Stimulated activated CD4-positive, alpha-beta T cell treated with anti-CD3 and anti-CD28 coated beads, Interleukin-2, amount 100 ng/mL, for 4 hours (primary cell): Measurements from ENCODE around the gene KREMEN1.
"Not testable (repeated sequence)": the region's sequence is repeated elsewhere in the genome, so short reads cannot be mapped to it uniquely, and the experiment has no call there.

Experiments used
- DNase-seq: peaks from one replicate; pipeline ENCODE4 v3.0.0-alpha.2; 2020; ENCODE audit warnings: low read depth

Gene KREMEN1, protein sequence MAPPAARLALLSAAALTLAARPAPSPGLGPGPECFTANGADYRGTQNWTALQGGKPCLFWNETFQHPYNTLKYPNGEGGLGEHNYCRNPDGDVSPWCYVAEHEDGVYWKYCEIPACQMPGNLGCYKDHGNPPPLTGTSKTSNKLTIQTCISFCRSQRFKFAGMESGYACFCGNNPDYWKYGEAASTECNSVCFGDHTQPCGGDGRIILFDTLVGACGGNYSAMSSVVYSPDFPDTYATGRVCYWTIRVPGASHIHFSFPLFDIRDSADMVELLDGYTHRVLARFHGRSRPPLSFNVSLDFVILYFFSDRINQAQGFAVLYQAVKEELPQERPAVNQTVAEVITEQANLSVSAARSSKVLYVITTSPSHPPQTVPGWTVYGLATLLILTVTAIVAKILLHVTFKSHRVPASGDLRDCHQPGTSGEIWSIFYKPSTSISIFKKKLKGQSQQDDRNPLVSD

DNA sequence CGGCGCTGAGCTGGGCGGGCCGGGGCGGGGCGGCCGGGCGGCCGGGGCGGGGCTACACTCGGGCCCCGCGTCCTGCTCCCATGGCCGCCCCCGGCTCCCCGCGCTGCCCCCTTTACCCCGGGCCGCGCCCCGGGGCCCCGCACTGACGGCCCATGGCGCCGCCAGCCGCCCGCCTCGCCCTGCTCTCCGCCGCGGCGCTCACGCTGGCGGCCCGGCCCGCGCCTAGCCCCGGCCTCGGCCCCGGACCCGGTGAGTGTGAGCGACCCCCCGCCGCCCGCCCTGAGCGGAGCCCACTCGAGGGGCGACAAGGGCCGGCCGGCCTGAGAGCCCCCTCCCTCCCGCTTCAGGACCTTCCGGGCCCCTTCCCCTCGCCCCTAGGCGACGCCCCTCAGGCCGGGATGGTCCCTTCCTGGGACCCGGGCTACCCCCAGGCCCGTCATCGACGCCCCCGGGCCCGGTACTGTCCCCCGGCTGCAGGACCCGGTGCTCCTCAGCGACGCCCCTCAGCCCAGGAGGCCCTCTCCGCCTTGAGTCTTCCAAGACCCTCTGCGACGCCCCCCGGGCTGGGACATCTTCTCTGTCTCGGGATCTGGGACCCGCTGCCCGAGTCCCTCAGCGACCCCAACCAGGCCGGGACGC is at the start of gene KREMEN1:
Gene KREMEN1 (plus strand): TSS at position 57 of the 639 bp plus-strand sequence. CDS start 96 bp downstream, at position 153.
- DNase-seq = no peak

DNA sequence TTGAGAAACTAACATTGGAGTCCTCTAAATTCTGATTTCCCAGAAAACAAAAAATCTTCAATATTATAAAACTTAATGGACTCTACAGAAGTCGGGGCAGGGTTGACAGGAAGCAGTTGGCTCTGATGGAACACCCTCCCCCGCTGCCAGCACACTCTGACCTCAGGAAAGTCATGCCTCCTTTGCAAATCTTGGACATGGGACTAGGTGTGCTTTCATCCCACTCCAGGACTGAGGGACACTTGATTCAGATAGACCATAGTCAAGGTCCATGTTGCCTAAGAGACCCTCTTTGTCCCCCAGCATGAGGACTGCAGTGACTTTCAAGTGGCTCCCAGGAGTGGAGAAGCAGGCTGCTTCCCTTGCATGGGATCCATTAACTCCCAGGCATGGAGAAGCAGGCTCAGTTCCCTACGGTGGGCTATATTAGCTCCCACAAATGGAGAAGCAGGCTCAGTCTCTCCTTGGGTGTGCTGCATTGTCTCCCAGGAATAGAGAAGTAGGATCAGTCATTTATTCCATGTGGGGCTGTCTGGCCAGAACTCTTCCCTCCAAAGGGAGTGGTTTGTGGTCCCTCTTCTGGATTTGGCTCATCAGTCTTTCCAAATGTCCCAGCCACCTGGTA is 49.6 kb upstream of the KREMEN1 start:
- no peak for DNase-seq

DNA sequence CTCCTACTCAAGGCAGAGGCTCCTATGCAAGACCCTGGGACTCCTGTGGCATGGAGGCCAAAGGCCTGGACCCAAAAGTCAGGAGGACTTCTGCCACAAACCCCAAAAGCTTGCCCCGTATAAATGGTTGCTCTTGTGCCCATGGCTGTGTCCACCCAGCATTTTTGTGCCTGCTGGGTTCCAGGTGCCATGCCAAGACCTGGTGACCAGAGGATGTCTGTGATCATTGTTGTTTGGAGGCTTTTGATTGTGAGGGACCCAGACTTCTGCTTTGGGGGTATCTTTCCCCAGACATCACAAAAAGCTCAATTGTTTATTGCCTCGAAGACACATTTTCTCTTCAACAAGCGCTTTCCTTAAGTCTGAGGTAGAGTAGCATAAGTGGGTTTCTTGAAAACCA is 46.3 kb upstream of the KREMEN1 start:
- DNase-seq = no peak

DNA sequence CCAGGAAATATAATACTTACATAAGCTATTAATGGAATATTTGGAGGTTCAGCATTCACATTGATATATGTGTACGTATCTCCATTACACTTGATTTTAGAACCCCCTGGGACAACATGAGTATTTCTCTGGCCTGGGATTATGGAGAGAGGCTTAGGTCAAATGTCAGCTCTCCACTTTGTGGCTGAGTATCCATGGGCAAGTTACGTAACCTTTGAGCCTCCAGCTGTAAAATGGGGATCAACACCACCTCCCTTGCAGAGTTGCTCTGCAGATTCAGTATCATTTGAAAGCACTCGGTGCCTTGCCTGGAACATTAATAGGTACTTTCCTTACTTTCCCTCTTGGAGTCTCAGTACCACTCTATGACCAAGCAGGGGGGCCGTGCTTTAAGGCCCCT is 44.4 kb upstream of the KREMEN1 start:
- DNase-seq = no peak

DNA sequence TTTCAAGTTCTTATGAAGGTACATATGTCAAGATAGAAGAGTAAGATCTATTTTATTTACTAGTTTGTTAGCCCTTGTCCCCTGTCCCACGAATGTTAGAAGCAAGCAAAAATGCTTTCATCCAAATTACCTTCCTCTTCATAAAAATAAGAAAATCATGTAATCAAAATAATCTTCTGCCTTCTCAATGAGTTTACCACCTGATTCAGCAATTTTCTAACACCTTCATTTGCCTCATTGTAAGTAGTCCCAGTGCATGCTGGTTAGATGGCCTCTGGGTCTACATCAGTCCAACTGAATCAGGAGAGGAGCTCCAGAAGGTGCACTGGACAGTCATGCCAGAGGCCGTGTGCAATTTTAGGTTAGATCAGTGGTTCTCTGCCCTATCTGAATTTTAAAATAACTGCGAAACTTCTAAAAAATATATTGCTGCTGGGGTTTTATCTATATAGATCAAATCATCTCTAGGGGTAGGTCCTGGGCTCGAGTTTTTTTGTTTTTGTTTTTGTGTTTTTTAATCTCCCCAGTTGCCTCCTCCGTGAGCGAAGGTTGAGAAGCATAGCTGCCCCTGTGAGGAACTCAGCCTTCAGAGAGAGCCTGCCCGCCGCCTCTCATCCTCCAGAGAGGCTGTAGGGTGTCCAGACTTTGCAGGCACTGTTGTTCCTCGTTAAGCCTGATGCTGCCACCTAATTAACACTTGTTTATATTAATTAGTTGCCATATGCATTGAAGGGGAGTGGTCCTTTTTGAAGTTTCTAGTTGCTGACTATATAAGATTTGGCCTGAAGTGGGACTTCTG is 43.4 kb upstream of the KREMEN1 start:
- DNase-seq = no peak

DNA sequence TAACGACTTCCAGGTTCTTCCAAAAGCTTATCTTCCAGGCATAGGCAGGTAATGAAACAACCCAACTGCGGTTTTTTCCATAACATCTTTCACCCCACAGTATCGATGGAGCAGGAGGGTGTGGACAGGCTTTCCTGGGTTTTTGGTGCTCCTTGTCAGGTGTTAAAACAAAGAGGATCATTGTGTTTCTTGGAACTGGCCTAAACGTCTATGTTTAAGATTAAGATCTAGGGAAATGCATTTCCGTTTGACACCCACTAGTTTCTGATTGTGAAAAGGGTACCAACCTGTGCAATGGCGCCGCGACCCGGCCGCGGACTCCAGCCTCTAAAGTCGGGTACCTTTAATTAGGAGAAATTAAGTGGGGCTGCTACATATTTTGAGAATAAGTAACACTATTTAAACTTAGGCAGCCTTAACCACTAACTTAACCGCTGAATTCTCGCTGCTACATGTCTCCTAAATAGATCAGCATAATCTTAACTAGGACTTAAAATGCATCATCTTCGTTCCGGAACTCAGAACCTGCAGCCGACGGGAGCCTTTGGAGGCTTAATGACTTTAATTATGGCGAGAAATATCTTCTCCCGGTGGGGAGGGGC is 42.7 kb upstream of the KREMEN1 start:
- no peak for DNase-seq

DNA sequence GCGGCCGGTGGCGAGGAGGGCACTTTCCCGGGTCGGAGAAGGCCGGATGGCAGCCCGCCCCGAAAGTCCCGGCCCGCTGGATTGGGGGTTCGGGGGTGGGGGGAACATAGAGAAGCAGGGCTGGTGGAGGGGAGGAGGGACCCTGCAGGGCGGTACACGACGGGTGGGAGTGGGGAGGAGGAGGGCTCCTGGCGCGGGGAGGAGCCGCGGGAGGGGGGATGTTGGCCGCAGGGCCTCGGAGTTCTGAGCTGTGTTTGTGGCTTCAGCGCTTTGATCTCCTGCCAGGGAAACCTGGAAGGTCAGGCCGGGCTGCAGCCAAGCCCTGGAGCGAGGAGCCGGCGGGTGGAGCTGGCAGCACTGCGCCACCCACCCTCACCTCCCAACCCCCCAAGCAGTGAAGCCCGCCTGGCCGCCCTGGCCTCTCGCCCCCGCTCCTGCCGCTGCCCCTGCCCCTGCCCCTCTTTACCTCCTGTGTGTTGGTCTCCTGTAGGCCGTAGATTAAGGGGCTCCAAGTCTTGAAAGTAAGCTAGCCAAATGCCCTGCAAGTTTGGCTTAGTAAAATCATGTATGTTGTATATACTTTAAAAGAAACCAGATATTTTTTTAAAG is 42.1 kb upstream of the KREMEN1 start:
- no peak for DNase-seq

DNA sequence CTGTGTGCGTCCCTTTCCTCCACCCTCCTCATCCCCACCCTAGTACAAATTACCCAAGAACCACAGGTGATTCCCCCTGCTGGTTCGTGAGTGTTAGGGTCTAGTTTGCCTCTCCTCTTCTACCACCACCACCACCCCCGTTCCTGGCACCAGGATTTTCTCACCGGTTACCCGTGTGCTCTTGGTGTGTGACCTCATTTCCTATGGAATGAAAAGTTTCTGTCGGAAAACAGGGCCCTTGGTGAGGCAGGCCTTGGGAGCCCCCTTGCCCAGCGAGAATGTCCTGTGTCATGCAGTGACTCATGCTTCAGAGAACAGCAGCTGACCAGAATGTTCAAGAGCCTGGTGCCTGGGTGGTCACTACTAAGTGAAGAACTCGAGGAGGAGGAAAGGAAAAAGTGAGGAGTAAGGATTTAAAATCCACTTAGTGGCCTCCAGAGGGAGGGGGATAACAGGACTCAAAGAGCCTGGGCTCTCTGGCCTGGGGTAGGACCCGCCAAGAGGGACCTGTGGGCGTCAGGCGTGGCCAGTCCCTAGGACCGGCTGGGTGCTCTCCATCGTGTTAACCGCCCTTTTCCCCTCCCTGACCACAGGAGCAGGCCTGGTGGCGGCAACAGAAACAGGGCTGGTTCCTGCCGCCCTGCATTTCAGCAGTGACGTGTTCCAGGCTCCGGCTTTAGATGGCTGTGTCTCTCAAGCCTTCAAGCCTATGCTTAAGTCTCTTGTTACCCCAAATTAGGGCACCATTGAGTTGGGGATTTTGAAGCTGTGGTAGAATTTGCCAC is 41.4 kb upstream of the KREMEN1 start:
- DNase-seq = no peak

DNA sequence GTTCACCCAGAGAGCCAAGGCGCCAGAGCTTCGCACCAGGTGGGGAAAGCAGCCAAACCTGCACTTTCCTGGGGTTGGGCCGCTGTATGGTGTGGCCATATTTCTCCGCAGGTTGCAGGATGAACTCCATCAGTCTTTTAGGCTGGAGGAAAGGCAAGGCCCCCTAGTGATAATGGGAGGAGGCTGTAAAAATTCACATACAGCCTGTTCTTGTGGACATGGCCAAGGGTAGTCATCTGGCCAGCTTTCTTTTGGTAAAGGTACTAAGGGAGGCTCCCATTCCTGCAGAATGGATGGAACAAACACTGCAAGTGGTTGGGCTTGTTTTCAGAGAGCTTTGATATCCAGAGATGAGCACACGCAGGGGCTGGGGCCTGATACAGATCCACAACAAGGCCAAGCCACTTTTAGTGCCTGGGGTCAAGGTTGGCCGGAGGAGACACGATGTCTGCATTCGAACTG is 40.8 kb upstream of the KREMEN1 start:
- DNase-seq = no peak

DNA sequence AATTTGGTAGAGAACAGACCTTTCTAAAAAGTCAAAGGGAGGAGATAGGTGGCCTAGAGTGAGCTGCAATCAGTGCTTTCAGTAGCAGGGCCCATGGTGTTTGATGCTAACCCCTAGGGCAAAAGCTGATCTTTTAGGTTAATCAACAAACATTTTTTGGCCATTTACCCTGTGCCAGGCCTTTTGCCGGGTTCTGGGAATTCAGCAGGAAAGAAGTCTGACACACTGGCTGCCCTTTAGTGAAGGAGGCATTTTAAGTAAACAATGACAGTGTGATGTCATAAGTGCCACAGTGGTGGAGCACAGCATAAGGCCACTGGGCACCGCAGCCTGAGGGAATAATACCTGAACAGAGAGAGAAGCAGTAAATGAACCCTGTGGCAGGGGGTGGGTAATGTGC is 40.3 kb upstream of the KREMEN1 start:
- DNase-seq = no peak

DNA sequence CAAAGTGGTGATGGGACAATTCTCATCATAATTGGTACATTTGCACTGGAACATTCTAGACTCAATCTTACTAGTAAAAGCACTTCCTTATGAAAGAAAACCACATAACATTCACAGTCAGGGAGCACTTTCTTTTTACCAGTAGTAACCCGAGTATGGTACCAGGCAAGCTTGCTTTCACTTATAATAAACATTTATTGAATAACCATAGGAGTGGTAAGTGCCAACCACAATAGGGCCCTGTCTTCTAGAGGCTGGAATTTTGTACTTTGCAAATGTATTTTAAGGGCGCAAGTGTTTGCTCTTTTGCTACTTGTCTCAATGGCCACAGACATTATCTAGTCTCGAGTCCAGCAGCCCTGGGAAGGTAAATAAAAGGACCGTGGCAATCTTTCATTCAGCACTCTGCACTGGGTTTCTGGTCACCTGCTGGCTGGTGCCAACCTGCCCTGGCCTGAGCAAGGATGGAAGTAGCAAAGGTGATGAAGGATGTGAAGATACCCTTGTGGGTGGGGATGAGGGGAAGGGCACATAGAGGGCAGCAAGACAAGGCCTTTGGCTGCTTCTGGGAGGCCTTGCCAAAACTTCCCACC is 35.4 kb upstream of the KREMEN1 start:
- no peak for DNase-seq

DNA sequence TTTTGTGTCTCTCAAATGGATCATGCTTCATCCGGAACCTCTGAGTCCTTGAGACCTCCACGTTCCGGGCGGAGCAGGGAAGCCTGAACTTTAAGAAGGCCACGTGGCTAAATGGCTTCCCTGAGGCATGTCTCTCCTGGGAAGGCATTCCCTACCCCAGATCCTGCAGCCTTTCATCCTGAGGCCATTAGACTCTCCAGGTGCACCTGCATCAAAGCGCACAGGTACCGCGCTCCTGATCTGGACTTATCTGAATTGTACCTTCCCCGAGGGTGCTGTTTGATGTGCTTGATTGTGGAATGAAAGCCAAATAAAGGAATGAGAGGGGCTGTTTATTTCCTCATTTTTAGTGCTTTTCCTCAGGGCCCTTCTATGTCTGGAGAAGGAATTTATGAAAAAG is 33.7 kb upstream of the KREMEN1 start:
- no peak for DNase-seq

DNA sequence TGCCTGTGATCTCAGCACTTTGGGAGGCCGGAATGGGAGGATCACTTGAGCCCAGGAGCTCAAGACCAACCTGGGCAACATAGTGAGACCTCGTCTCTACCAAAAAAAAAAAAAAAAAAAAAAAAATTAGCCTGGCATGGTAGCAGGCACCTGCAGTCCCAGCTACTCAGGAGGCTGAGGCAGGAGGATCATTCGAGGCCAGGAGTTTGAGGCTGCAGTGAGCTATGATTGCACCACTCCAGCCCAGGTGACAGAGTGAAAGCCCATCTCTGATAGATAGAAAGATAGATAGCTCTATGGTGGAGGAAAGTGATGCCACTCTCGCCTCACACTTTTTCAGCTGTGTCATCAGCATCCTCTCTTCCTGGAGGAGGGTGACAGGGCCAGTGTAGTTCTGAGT is 33.2 kb upstream of the KREMEN1 start:
- not testable (repeated sequence) for DNase-seq

DNA sequence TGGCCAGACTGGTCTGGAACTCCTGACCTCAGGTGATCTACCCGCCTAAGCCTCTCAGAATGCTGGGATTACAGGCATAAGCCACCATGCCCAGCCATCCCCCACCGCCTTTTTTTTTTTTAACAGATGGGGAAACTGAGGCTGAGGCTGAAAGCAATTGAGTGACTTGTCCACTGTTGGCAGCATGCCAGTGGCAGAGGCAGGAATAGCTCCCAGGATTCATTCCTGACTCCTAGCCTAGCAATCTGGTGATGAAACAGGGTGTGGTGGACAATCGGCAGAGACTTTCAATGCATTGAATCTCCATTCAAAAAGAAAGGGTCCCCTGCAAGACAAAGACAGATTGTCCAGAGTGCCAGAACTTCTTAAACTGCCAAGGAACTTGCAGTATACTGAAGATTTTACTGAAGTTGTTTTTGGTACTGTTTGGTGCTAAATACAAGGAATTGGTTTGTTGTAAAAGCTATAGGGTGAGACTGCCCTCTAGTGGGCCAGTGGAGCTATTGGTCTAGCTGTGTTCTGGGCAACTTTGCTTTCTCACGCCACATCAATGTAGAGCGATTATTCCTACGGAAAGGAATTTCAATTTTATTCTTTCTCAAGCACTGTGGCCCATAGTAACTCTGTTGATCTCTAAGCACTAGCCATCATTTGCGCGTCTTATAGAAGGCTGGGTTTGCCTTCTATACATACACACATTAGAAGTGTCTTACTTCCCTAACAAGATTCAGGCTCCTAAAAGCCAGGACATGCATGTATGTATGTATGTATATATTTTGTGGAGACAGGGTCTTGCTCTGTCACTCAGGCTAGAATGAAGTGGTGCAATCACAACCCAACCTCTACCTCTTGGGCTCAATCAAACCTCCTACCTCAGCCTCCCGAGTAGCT is 32.2 kb upstream of the KREMEN1 start:
- DNase-seq = peak; percentile 50

DNA sequence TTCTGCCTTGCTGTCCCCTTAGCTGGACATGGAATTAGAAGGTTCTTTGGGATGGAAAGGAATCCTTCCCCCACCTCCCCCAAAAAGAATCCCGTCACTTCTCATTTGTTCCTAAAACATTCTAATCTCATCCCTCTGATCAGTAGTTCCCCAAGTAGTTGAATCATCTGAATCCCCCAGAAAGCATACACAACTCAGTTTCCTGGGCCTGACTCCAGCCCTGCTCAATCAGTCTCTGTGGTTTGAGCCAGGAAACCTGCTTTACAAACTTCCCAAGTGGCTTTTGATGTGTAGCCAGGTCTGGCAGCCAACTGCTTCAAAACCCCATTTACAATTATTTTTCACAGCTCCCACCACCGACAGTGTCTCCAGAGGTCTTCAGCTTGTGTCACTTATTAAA is 31.4 kb upstream of the KREMEN1 start:
- no peak for DNase-seq

DNA sequence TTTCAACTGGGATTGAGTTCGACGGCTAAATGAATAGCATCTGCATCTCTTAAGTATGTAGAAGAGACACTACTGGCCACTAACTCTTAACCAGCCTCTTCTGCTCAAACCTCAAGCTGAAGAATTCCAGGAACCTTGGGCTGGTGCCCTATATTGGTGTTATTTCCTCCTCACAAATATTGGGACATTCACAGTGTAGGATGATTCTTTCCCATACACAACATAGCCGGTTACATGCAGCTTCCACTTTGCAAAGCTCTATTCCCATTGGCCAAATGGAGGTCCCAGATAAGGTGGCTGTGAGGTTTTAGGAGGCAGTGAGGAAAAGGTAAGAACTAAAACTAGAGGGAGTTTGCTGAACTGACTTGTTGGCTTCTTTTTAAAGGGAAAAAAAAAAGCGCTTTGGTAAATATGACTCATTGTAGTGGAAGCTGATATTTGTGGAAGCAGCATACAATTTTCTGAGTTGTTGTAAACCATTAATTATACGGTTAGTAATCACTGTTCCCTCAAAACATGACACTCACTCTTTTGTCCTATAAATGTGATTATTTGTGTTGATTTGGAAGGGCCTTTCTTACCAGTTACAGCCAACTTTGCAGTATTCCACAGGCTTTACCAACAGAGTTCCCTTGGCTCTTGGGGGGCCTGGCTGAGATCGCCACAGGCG is 28.8 kb upstream of the KREMEN1 start:
- no peak for DNase-seq

DNA sequence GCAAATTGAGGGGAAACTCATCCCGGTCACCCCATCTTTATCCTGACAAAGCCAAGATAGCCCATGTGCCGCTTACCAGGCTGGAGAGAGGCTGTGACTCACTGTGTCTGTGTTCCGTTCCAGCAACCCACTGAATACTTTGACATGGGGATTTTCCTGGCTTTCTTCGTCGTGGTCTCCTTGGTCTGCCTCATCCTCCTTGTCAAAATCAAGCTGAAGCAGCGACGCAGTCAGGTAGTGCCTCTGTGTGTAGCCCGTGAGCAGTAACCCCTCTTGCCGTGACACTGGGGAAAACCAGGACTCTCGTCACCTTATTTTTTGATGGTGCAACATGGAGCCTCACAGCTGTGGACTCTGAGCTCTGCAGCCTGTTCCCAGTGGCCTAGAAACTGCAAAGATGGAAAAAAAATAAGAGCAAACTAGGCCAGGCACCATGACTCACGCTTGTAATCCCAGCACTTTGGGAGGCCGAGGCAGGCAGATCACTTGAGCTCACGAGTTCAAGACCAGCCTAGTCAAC is 28.1 kb upstream of the KREMEN1 start:
- no peak for DNase-seq
